NCI-H2196 treated with DMSO at 0.1 percent for 48 hours (cell line): ENCODE measurements around the gene SELENOF.
A peak's percentile ranks its signal among the peaks of the same experiment; 100 is the strongest.

Experiments used
- DNase-seq: peaks from one replicate; lab custom pipeline; 2025; ENCODE audit not compliant: unreplicated experiment; lab: John Stamatoyannopoulos, UW

The SELENOF gene

DNA sequence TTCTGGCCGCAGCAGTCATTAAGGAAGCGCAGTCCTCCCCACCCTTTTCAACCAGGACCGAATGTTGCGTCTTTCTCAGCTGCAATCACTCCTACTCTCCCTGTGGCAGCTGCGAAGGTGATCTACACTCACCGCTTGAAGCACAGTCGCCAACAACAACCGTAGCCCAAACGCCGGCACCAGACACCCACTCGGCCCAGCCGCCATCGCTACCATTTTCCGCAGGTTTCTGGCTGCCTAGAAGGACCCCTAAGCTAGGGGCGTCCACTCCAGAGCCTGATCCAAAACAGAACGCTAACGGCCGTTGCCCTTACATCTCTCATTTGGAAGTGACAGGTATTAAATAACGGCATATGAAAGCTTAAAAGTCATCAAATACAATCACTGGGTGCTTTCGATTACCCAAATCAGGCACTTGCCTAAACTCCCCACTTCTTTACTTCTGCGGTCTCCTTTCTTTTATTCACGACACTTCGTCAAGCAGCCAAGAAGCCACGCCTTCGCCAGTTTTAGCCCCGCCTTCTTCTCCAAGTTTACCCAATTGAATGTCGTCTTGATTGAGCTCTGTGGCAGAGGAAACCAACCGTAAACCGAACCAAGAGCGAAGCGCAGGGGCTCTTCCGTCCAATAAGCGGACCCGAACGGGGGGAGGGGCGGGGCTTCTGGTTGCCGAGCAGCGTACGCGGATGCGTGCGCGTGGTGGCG, at the start of gene SELENOF:
TSS of gene SELENOF (minus strand) at position 231 of the 705 bp plus-strand sequence. CDS start at position 216, 15 bp downstream.
- DNase-seq = peak; percentile 99

DNA sequence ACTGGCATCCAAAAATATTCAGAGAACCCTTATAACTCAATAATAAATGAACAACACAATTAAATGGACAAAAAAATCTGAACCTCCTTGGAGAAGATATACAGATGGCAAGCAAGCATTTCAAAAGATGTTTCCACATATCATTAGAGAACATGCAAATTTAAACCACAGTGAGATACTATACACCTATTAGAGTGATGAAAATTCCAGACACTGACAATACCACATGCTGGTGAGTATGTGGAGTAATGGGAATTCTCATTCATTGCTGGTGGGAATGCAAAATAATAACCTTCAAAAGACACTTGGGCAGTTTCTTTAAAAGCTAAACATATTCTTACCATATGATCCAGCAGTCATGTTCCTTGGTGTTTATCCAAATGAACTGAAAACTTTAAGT, 46.6 kb upstream of the SELENOF start:
- DNase-seq = no peak

DNA sequence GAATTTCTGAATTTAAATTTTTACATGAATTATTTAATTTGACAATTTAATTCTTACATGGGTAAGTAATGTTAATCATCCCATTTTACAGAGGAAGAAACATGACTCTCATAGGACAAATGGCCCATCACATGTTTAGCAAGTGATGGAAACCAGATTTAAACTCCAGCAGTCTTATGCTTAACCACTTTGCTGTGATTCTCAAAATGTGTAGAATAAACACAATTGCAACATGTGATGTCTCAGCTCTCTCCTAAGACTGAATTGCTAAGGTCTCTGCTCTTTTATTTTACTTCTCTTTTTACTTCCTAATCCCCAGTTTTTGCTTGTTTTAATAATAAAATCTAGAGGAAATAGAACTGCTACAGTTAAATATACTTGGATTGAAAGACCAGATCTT, 43.3 kb upstream of the SELENOF start:
- DNase-seq = no peak

DNA sequence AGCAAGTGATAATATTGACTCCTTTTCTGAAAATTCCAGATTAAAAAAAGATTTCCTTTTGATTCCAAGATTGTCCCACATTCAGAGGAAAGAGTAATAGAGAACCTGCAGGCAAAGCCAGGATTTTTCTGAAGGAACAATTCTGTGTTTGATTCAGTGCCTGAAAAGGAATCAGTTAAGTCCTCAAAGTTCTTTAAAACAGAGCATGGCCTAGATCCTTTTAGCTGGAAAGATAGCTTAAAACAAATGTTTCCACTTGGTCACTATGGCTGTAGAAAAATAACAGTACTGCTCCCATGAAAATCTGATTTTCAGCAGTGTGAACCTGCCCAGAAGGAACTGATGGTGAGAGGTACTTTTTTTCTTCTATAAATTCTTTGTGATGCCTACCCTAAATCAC, 42.3 kb upstream of the SELENOF start:
- DNase-seq = no peak

DNA sequence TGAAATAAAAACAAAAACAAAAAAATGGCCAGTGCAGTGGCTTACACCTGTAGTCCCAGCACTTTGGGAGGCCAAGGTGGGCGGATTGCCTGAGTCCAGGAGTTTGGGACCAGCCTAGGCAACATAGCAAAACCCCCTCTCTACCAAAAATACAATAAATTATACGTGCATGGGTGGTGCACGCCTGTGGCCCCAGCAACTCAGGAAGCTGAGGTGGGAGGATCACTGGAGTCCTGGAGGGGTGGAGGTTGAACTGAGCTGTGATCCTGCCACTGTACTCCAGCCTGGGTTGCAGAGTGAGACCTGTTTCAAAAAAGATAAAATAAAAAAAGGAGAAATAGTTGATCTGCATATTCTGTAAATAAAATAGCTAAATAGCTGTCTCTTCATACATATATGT, 41.8 kb upstream of the SELENOF start:
- no peak for DNase-seq

DNA sequence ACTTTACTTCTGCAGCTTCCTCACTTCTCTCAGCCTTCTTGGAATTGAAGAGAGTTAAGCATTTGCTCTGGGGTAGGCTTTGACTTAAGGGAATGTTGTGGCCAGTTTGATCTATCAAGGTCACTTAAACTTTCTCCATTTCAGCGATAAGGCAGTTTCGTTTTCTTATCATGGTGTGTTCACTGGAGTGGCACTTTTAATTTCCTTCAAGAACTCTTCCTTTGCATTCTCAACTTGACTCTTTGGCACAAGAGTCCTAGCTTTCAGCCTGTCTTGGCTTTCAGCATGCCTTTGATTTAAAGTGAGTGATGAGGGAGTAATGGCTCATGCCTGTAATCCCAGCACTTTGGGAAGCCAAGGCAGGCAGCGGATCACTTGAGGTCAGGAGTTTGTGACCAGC, 39.2 kb upstream of the SELENOF start:
- DNase-seq = no peak

DNA sequence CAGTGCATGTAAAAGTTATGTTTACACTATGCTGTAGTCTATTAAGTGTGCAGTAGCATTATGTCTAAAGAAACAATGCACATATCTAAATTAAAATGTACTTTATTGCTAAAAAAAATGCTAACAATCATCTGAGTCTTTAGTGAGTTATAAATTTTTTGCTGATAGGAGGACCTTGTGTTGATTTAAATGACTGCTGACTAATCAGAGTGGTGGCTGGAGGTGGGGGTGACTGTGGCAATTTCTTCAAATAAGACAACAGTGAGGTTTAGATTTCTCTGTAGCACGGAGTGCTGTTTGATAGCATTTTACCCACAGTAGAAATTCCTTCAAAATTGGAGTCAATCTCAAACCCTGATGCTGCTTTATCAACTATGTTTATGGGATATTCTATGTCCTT, 37.5 kb upstream of the SELENOF start:
- DNase-seq = no peak

DNA sequence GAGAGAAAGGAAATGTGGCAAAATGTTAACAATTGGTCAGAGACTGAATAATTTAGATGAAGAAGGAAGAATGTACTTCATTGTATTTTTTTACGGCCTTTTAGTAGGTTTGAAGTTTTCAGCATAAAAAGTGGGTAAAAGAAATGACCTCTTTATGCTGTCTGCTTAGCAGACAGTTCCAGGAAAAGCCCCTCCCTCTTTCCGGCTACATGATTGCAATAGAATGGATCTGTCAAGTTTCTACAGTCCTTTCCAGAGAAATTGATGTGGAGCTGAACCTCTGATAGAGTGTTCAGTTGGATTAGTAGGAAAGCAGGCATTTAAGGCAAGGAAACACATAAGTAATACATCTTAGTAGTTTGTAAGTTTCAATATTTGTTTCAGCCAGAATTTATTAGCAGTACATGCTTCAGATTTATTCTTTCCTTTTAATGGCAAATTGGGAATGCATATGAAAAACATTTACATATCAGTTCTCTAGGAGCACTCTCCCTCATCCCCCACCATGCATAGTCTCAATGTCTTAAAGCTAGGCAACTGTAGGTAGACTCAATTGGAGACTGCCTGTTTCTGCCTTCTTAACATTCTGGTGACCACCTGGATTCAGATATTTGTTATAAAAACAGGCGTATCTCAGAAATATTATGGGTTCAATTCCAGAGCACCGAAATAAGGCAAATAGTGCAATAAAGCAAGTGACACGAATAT, 36.9 kb upstream of the SELENOF start:
- DNase-seq = no peak

DNA sequence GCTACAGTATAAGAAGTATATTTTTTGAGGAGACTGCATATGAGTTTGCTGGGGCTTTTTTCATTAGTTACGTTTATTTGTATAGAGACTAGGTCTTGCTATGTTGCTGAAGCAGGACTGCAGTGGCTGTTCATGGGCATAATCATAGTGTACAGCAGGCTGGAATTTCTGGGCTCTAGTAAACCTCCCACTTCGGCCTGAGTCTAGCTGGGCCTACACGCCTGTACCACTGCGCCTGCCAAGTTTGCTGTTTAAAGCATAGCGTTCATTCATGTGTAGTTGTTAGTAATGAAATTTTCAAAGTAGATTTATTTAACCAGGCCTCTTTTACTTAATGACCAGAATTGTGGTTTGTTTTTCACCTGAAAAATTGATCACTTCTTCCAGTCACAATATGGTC, 34.3 kb upstream of the SELENOF start:
- no peak for DNase-seq

DNA sequence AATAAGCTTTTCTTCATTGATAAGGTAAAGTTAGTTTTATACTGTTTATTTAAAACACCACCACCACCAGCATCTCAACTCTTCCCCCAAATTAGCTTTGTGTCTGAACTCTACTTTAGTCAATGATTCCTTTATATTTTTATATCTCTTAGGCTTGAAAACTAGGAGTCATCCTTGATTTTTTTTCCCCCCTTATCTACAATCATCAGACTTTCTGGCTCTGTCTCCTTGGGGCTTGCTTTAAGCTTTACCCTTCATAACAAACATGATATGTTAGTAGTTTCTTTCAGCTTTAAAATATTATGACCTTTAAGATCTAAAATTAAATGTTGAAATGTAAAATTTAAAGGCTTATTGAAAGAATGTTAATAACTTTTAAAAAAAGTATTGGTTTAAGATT, 28.8 kb upstream of the SELENOF start:
- DNase-seq = no peak

DNA sequence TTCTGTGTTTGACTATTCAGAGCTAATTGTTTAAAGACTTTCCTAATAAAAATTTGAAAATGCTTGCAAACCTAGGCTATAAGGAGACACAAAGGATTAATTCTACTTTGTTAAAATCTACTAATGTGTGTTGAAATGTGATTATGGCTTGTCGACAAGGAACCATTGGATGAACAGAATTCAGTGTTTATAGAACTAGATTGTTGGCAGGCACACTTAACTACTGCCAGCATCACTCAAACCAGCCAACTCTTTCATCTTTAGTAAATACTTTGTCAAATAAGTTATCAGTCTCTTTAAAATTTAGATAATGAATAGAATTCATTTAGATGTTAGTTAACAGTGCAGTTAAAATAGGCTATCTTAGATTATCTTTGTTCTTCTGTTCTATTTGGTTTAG, 28.1 kb upstream of the SELENOF start:
- no peak for DNase-seq

DNA sequence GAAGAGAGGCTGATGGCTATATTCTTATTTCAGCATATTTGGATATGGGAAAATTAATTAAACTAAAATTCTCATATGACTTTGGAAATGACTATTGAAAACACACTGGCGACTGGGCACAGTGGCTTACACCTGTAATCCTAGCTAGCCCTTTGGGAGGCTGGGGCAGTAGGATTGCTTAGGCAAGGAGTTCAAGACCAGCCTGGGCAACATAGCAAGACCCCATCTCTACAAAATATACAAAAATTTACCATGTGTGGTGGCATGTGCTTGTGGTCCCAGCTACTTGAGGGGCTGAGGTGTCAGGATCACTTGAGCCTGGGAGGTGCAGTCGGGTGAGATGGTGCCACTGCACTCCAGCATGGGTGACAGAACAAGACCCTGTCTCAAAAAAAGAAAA, 26.7 kb upstream of the SELENOF start:
- DNase-seq = no peak

DNA sequence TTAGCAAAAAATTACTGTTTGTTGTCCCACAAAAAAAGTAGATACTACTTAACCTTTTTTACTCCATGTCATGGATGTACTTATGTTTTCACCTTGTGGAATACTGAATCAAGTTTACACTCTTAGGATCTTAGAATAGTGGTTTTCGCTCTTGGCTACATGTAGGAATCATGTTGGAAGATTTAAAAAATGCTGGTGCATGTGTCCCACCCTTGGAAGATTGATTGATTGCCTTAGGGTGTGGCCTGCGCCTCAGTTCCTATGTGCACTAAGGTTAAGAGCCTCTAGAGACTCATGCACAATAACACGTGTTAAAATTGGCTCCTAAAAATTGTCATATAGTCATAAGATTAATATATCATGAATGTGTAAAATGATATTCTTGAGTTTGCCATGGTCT, 25.5 kb upstream of the SELENOF start:
- DNase-seq = no peak

DNA sequence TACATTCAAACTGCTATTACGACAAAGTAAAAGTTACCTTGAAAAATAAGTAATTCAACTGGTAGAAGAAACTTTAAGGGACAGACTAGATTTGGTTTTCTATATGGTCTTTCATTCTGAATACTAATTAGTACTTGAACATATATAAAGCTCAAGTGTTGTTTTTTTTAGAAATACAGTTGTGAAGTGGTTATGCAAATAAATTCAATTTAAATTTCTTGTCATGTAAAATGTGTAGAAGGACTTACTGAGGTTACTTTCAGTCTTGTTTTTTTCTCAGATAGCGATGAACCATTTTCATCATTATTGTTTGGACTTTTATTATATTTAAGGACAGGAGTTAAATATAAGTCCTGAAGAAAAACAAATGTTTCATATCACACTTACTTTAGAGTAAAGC, 24.9 kb upstream of the SELENOF start:
- no peak for DNase-seq

DNA sequence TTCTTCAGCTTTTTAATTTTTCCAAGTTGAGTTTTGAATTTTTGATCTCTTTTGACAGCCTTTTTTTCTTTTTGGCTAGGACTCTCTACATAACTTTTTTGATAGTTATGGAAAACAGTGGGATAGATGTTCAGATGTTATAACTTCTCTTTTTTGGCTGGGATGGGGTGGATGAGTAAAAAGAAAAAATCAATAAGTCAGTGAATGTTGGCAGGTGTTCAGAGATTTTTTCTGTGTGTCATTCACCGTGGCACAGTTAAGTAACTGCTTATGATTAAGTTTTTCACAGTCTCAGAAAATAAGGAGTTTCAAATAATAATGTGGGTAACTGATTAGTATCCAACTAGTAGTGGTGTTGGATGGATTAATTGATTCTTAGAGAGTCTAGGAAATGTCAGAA, 24.5 kb upstream of the SELENOF start:
- no peak for DNase-seq

DNA sequence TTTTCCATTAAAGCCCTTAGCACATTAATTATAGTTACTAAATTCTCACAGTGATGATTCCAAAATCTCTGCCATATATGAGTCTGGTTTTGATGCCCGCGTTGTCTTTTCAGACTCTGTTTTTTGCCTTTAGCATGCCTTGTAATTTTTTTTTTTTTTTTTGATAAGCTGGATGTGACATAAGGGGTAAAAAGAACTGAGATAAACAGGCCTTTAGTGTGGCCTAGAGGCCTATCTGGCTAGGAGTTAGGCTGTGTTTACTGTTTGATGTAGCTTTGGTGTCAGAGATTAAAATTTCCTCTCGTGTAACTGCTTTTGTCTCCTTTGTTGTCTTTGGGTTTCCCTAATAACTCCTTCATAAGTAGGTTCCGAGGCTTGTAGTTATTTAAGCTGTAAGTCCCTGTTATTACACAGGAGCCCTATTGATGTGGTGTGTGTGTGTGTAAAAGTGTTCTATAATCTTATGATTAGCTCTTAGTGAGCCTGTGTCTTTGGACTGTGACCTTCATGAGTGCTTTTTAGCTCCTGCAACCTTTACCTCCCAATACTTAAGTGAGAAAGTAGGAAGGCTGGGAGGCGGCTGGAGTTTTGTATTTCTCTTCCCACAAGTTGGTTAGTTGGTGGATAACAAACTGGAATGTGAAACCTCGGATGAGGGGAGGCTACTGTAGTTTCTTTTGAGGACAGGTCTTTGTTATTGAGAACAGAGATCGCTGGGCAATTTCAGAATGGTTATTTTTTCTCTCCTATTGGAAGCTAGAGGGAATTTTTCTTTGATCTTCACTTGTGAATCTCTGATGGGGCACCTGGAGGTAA, 19.8 kb upstream of the SELENOF start:
- DNase-seq = no peak

DNA sequence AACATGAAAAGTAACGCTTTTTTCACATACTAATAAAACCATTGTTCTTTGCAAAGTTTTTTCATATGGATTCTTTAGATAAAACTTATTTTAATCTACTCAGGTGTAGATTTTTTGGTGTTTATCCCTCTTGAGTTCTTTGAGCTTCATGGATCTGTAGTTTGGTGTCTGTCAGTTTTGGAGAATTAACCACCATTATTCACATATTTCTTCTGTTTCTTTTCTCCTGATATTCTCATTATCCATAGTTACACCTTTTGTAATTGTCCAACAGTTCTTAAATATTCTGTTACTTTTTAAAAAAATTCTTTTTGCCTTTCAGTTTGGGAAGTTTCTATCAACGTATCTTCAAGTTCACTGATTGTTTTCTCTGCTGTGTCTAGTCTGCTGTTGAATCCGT, 19.1 kb upstream of the SELENOF start:
- no peak for DNase-seq

DNA sequence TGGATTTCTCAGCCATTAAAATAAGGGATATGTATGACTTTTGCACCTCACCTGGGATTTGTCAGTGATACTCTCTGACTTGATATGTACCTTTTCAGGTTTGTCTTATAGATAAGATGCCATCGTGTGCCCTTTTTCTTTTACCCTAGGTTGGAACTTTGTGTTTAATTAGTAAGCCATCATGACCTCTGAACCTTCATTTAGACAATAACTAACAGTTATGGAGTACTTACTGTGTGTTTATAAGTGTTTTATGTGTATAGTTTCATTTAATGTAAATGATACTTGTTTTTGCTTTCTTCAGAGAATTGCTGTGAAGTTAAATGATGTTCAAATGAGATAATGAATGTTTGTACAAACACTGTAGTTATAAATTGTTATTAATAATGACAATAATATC, 14.9 kb upstream of the SELENOF start:
- DNase-seq = no peak

DNA sequence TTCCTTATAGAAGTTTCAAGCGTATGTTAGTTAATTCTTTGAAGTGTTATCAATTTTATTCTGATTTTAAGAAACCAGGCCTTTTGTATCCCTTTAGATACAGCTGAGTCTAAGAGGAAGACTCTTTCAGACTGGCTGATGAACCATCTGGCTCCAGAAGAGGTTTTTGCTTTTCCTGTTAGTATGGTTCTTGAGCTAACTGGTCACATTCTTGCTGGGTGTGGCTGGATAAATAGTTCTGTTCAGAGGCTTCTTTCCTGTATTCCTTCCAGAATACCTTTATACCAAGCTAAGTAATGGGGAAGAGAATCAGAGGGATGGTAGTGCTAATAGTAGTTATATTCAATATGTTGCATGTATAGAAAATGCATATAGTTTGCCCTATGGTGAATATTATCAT, 13.0 kb upstream of the SELENOF start:
- DNase-seq = no peak

DNA sequence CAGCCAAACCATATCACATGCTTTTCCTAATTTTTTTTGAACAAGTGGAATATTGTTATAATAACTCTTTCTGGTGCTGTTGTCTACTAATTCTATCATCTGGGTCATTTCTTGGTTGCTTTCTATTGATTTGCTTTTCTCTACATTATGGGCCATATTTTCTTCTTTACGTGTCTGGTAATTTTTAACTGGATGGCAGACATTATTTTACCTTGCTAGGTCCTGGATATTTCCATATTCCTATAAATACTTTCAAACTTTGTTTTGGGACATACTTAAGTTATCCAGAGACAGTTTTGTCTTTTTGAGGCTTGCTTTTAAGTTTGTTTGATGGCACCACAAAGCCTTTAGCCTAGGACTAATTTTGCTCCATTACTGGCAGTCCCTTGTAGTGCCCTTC, 11.8 kb upstream of the SELENOF start:
- no peak for DNase-seq

DNA sequence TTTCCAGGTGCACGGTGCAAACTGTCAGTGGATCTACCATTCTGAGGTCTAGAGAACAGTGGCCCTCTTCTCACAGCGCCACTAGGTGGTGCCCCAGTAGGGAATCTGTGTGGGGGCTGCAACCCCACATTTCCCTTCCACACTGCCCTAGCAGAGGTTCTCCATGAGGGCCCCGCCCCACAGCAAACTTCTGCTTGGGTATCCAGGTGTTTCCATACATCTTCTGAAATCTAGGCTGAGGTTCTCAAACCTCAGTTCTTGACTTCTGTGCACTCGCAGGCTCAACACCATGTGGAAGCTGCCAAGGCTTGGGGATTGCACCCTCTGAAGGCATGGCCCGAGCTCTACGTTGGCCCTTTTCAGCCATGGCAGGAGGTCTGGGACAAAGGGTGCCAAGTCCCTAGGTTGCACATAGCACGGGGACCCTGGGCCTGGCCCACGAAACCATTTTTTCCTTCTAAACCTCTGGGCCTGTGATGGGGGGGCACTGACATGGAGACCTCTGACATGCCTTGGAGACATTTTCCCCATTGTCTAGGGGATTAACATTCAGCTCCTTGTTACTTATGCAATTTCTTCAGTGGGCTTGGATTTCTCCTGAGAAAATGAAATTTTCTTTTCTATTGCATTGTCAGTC, 10.5 kb upstream of the SELENOF start:
- no peak for DNase-seq

DNA sequence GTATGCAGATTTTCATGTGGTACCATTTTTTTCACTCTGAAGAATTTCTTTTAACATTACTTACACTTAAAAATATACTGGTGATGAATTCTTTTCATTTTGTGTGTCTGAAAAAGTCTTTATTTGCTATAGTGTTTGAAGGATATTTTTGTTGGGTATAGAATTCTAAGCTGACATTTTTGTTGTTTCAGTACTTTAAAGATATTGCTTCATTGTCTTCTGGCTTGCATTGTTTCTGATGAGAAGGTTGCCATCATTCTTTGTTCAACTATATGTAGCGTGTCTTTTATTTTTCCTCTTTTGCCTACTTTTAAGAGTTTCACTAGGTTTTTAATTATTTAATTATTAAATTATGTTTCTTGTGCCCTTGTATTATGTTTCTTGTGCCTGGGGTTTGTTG, 8.5 kb upstream of the SELENOF start:
- no peak for DNase-seq
